SH-SY5Y (cell line): Measurements from ENCODE around the gene TOP1.

Experiments
- GATA2 ChIP-seq: IDR thresholded peaks from 2 replicates; pipeline ENCODE4 v1.6.1; 2011; ENCODE audit warnings: mild to moderate bottlenecking, low read depth, low read length
- GATA3 ChIP-seq: IDR thresholded peaks from 2 replicates; pipeline ENCODE4 v1.6.1; 2011; ENCODE audit warnings: low read depth, mild to moderate bottlenecking, low read length, moderate library complexity

- TF ChIP-seq GATA3 (no peak), GATA2 (no peak)
Measured at GRCh38 chr20:41006936-41007474, 21.6 kb upstream of the TOP1 start.
